ENCODE measurements around the gene MTHFS. TPM values are rescaled to one million over a fixed set of nuclear protein-coding genes. Genes with fewer than 3 reads are reported as not detected.

MTHFS gene
- total and polyA plus RNA-seq, 8 donors, result 19.8 to 53.1 (median 28.6) TPM

GRCh38 chr15:79829950-79830349 lies 66.9 kb downstream of the MTHFS start:
- no peak for DNase-seq

DNA sequence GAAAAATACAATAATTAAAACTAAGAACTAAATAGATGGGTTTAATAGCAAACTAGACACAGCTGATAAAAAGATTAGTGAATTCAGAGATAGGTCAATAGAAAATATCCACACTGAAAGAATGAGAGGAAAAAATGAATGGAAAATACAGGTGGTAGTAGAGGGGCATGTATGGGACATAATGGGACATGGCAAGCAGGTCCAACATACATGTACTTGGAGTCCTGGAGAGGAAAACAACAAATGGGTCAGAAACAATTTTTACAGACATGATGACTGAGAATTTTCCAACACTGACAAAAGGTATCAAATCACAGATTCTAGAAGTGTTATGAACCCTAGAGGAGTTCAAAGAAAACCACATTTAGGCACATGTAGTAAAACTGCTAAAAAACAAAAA lies 68.4 kb downstream of the MTHFS start:
- Histone ChIP-seq H3K27ac (no peak overlapping the region), H3K36me3 (no peaks in the 10 kb centered on the region), H3K27me3 (no peaks in the 10 kb centered on the region), H3K4me1 (no peaks in the 10 kb centered on the region), H3K4me3 (no peak overlapping the region), H3K9me3 (no peaks in the 10 kb centered on the region)
- no peak for FAIRE-seq
- DNase-seq, result no peak
- TF ChIP-seq, protein P1, sequence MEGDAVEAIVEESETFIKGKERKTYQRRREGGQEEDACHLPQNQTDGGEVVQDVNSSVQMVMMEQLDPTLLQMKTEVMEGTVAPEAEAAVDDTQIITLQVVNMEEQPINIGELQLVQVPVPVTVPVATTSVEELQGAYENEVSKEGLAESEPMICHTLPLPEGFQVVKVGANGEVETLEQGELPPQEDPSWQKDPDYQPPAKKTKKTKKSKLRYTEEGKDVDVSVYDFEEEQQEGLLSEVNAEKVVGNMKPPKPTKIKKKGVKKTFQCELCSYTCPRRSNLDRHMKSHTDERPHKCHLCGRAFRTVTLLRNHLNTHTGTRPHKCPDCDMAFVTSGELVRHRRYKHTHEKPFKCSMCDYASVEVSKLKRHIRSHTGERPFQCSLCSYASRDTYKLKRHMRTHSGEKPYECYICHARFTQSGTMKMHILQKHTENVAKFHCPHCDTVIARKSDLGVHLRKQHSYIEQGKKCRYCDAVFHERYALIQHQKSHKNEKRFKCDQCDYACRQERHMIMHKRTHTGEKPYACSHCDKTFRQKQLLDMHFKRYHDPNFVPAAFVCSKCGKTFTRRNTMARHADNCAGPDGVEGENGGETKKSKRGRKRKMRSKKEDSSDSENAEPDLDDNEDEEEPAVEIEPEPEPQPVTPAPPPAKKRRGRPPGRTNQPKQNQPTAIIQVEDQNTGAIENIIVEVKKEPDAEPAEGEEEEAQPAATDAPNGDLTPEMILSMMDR (IDR thresholded peaks at IDR 0.05), result no peak
- intact Hi-C loops (cut with DNase I), result no loop called here
- no peak for ATAC-seq

More at GRCh38 chr15:79829950-79830349, 66.9 kb downstream of the MTHFS start:
- H3K9me3 ChIP-seq, result no peaks in the 10 kb centered on the region
- H3K36me3 ChIP-seq, result no peaks in the 10 kb centered on the region
- no peak overlapping the region for H3K4me3 ChIP-seq
- intact Hi-C loops (cut with DNase I), result no loop called here
- no peak for FAIRE-seq
- H3K27ac ChIP-seq, result no peak overlapping the region
- no peaks in the 10 kb centered on the region for H3K4me1 ChIP-seq
- TF ChIP-seq, protein P1 (IDR thresholded peaks at IDR 0.05), result no peak
- no peaks in the 10 kb centered on the region for H3K27me3 ChIP-seq
- ATAC-seq, result no peak
- 94 to 97% methylated on average over 14 of the region's 14 CpGs for WGBS, 2 donors

DNA sequence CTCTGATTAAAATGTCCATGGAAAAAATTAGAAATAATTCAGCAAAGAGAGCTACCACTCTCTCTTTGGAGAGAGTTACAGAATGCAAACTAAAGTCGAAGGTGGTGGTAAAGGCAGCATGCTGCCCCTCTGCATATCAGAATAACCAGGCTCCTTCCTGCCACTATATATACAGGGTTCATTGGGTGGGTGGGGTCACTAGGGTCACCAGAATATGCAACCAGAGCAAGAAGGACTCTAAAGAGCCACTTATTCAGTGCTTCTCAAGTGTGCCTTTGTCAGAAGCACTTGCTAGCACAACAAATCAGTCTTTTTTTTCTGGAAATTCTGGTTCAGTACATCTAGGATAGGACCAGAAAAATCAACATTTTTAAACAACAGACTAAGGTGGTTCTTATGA lies 70.0 kb downstream of the MTHFS start:
- TF ChIP-seq, protein P1 (IDR thresholded peaks at IDR 0.05), result no peak
- ATAC-seq (no peak), FAIRE-seq (no peak), DNase-seq (no peak)
- WGBS, 2 donors, result 61 to 75% methylated on average over 1 of the region's 1 CpG
- Histone ChIP-seq H3K9me3 (no peaks in the 10 kb centered on the region), H3K27ac (no peak overlapping the region), H3K27me3 (no peaks in the 10 kb centered on the region), H3K4me1 (no peaks in the 10 kb centered on the region), H3K36me3 (no peaks in the 10 kb centered on the region), H3K4me3 (no peak overlapping the region)
- intact Hi-C loops (cut with DNase I), result no loop called here

DNA sequence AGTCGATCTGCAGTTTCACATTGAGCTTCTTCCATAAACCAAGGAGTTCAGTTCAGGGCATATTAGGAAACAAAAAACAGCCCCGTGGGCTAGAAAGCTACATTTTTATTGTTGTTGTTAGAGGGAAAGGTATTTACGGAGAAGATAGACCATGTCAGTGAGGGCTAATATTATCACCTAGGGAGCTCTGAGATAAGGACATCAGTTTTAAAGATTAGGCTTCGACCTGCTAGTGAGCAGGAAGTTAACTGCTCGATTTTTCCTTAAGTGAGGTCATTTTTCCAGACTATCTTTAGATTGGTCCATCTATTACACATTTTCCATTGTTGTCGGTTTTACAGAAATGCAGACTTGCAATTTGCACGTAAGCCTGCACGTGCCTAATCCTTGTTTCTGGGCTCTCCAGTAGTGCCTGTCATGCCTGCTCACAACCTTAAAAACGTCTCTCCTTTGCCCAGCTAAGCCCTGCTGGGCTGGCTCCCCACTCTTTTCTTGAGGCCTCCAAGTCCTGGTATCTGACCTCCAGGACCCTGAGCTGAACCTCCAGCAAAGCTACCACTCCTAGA lies 72.6 kb downstream of the MTHFS start:
- Histone ChIP-seq H3K4me3 (no peak overlapping the region), H3K27me3 (no peaks in the 10 kb centered on the region), H3K4me1 (no peaks in the 10 kb centered on the region), H3K9me3 (no peaks in the 10 kb centered on the region), H3K27ac (no peak overlapping the region), H3K36me3 (no peaks in the 10 kb centered on the region)
- 66 to 70% methylated on average over 9 of the region's 9 CpGs for WGBS, 2 donors
- no peak for FAIRE-seq
- intact Hi-C loops (cut with DNase I), result no loop called here
- ATAC-seq, result no peak
- TF ChIP-seq, protein P1 (IDR thresholded peaks at IDR 0.05), result no peak
- no peak for DNase-seq

DNA sequence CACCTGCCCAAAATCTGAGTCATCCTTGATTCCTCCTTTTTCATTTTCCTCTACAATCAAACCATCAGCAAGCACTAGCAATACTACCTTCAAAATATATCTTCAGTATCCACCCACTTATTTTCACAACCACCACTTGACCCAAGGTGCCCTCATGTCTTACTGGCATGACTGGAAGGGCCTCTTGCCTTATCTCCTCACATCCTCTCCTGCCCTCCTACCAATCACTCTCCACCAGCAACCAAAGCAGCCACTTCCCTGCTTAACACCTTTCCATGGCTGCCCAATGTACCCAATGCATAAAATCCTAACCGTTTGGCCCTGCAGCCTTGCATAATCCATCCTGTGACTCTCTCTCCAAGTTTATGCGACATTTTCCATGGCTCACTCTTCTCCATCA lies 76.0 kb downstream of the MTHFS start:
- Histone ChIP-seq H3K9me3 (no peaks in the 10 kb centered on the region), H3K4me3 (no peak overlapping the region), H3K4me1 (no peaks in the 10 kb centered on the region), H3K36me3 (no peaks in the 10 kb centered on the region), H3K27me3 (no peaks in the 10 kb centered on the region), H3K27ac (no peak overlapping the region)
- TF ChIP-seq, protein P1 (IDR thresholded peaks at IDR 0.05), result no peak
- no peak for FAIRE-seq
- no peak for ATAC-seq
- DNase-seq, result no peak
- intact Hi-C loops (cut with DNase I), result no loop called here
- WGBS, 2 donors, result 93 to 98% methylated on average over 2 of the region's 2 CpGs
